Astrocyte of the cerebellum (primary cell): Measurements from ENCODE around the gene CYB561D1.

ENCODE experiments used
- DNase-seq: peaks from one replicate; pipeline ENCODE4 v3.0.0-alpha.2; 2011; ENCODE audit warnings: low read depth
- H3K4me3 ChIP-seq: 2 replicates; pipeline ENCODE4 v1.5.1; 2011; ENCODE audit warnings: mild to moderate bottlenecking, low read depth, low read length, moderate library complexity
- CTCF ChIP-seq: IDR thresholded peaks from 2 replicates; pipeline ENCODE4 v1.5.1; 2012; ENCODE audit warnings: low read length, low read depth, moderate library complexity, mild to moderate bottlenecking; ENCODE audit errors: missing control alignments
- in situ Hi-C: cut with HindIII; loops from 2 replicates; pipeline ENCODE4 v1.10.0; 2017; ENCODE audit warnings: low sequenced_read_pairs

Gene CYB561D1

GRCh38 chr1:109527846-109528695 lies 34.2 kb downstream of the CYB561D1 start:
- TF ChIP-seq CTCF: no peak
- DNase-seq: no peak
- no peak overlapping the region for H3K4me3 ChIP-seq
- in situ Hi-C loops: no loop called here

GRCh38 chr1:109528712-109529111 lies 34.8 kb downstream of the CYB561D1 start:
- no peak overlapping the region for H3K4me3 ChIP-seq
- in situ Hi-C loops: no loop called here
- DNase-seq: no peak
- TF ChIP-seq CTCF: no peak

GRCh38 chr1:109529881-109530456 lies 36.1 kb downstream of the CYB561D1 start:
- TF ChIP-seq CTCF: no peak
- in situ Hi-C loops: loop anchor here (10.0 kb wide), 1 partner anchor 115 kb away; no protein-coding TSS in a partner anchor
- H3K4me3 ChIP-seq: no peak overlapping the region
- no peak for DNase-seq

GRCh38 chr1:109530457-109531087 lies 36.7 kb downstream of the CYB561D1 start:
- no peak overlapping the region for H3K4me3 ChIP-seq
- no peak for DNase-seq
- in situ Hi-C loops: loop anchor here (10.0 kb wide), 1 partner anchor 114 kb away; no protein-coding TSS in a partner anchor
- TF ChIP-seq CTCF: no peak

- no peak for TF ChIP-seq CTCF
- H3K4me3 ChIP-seq: no peak overlapping the region
- DNase-seq: no peak
- in situ Hi-C loops: loop anchor here (10.0 kb wide), 1 partner anchor 113 kb away; no protein-coding TSS in a partner anchor
Measured at GRCh38 chr1:109531380-109531779, 37.5 kb downstream of the CYB561D1 start.

- in situ Hi-C loops: loop anchor here (10.0 kb wide), 1 partner anchor 113 kb away; no protein-coding TSS in a partner anchor
- TF ChIP-seq CTCF: no peak
- no peak overlapping the region for H3K4me3 ChIP-seq
- no peak for DNase-seq
Measured at GRCh38 chr1:109531826-109532364, 38.0 kb downstream of the CYB561D1 start.
